ENCODE measurements around the gene TRIM7.

DNA sequence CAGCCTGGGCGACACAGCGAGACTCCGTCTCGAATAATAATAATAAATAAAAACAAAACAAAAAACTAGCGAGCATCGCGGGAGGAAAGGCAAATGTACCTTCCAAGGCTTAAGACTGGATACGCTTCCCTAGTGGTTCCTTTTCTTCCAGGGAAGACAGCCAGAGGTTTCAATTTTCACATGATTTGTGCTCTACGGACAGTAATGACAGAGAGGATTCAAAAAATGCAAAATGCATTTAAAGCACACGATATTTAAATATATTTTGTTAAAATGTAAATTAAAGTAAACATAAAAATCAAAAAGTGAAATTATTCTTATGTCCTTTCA, 13.8 kb upstream of the TRIM7 start:
- TF ChIP-seq, protein P1, sequence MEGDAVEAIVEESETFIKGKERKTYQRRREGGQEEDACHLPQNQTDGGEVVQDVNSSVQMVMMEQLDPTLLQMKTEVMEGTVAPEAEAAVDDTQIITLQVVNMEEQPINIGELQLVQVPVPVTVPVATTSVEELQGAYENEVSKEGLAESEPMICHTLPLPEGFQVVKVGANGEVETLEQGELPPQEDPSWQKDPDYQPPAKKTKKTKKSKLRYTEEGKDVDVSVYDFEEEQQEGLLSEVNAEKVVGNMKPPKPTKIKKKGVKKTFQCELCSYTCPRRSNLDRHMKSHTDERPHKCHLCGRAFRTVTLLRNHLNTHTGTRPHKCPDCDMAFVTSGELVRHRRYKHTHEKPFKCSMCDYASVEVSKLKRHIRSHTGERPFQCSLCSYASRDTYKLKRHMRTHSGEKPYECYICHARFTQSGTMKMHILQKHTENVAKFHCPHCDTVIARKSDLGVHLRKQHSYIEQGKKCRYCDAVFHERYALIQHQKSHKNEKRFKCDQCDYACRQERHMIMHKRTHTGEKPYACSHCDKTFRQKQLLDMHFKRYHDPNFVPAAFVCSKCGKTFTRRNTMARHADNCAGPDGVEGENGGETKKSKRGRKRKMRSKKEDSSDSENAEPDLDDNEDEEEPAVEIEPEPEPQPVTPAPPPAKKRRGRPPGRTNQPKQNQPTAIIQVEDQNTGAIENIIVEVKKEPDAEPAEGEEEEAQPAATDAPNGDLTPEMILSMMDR (conservative IDR thresholded peaks at IDR 0.05): no peak
- no peak for TF ChIP-seq ZFX (IDR thresholded peaks at IDR 0.05)

Measured in C4-2B (cell line).